Ovary (tissue), 3 donors: ENCODE results near the gene IAH1.

Experiments
- POLR2A ChIP-seq: fragments of 450-650 bp; IDR thresholded peaks from one replicate; pipeline ENCODE4 v1.6.1; 2017; ENCODE audit warnings: antibody characterized with exemption, mild to moderate bottlenecking, moderate library complexity
- TF ChIP-seq, protein P1 (sequence below), 3 donors: fragments of 450-650 bp in 2 of 3; fragments of 200-600 bp in 1 of 3; IDR thresholded peaks; one replicate each; pipeline versions ENCODE4 v1.5.1 to v1.8.0; 2016 to 2022; ENCODE audit warnings: antibody characterized with exemption in 3 of 3, mild to moderate bottlenecking in 1 of 3
- donor health status: DM: no; HTN: no; CAD: no.

- no peak for TF ChIP-seq POLR2A
- TF ChIP-seq, protein P1, sequence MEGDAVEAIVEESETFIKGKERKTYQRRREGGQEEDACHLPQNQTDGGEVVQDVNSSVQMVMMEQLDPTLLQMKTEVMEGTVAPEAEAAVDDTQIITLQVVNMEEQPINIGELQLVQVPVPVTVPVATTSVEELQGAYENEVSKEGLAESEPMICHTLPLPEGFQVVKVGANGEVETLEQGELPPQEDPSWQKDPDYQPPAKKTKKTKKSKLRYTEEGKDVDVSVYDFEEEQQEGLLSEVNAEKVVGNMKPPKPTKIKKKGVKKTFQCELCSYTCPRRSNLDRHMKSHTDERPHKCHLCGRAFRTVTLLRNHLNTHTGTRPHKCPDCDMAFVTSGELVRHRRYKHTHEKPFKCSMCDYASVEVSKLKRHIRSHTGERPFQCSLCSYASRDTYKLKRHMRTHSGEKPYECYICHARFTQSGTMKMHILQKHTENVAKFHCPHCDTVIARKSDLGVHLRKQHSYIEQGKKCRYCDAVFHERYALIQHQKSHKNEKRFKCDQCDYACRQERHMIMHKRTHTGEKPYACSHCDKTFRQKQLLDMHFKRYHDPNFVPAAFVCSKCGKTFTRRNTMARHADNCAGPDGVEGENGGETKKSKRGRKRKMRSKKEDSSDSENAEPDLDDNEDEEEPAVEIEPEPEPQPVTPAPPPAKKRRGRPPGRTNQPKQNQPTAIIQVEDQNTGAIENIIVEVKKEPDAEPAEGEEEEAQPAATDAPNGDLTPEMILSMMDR (IDR thresholded peaks at IDR 0.05): no peak
Observed at GRCh38 chr2:9524291-9524690, 49.9 kb downstream of the IAH1 start.
